ENCODE data around the gene TOP2B.

Gene TOP2B

GRCh38 chr3:25621087-25621486, 43.6 kb downstream of the TOP2B start:
- no peak overlapping the region for H3K27ac ChIP-seq
- no peak overlapping the region for H3K4me3 ChIP-seq
- no peaks in the 10 kb centered on the region for H3K4me1 ChIP-seq
- H3K36me3 ChIP-seq: peaks cover 92% of the 10 kb centered on the region
- TF ChIP-seq Cebpa-rat (IDR thresholded peaks at IDR 0.05): no peak
- no peak overlapping the region for H3K4me2 ChIP-seq
- no peak overlapping the region for H3K9ac ChIP-seq
- no peaks in the 10 kb centered on the region for H3K9me3 ChIP-seq
- peaks cover 100% of the 10 kb centered on the region for H4K20me1 ChIP-seq
- no peaks in the 10 kb centered on the region for H3K27me3 ChIP-seq

DNA sequence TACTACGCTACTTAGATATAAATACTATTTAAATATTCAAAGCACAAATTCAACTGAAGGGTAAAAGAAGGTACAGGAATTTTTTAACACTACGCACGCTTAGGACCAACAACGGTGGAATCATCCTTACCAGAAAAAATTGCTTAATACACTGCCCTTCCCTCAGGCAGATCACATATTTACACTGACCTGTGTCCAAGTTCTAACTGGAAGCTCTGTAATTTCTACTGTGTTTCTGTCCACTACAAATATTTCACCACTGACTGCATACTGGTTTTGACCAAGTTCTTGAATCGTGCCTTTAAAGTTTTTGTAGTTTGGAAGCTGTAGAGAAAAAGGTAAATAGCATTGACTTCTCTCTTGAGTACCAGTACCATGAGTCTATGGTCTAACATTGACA, 44.2 kb downstream of the TOP2B start:
- Histone ChIP-seq H3K4me1 (no peaks in the 10 kb centered on the region), H3K27ac (no peak overlapping the region), H3K36me3 (peaks cover 93% of the 10 kb centered on the region), H4K20me1 (peaks cover 100% of the 10 kb centered on the region), H3K27me3 (no peaks in the 10 kb centered on the region), H3K4me2 (no peak overlapping the region), H3K4me3 (no peak overlapping the region), H3K9ac (no peak overlapping the region), H3K9me3 (no peaks in the 10 kb centered on the region)
- TF ChIP-seq Cebpa-rat (IDR thresholded peaks at IDR 0.05): no peak

GRCh38 chr3:25619382-25619781, 45.3 kb downstream of the TOP2B start:
- Histone ChIP-seq H3K4me1 (no peaks in the 10 kb centered on the region), H3K27me3 (no peaks in the 10 kb centered on the region), H3K4me2 (no peak overlapping the region), H3K9me3 (no peaks in the 10 kb centered on the region), H3K9ac (no peak overlapping the region), H4K20me1 (peaks cover 100% of the 10 kb centered on the region), H3K4me3 (no peak overlapping the region), H3K27ac (no peak overlapping the region), H3K36me3 (peaks cover 89% of the 10 kb centered on the region)
- TF ChIP-seq Cebpa-rat (IDR thresholded peaks at IDR 0.05): no peak

GRCh38 chr3:25618028-25618427, 46.7 kb downstream of the TOP2B start:
- Histone ChIP-seq H3K9ac (no peak overlapping the region), H3K36me3 (peaks cover 89% of the 10 kb centered on the region), H3K27ac (no peak overlapping the region), H3K9me3 (no peaks in the 10 kb centered on the region), H4K20me1 (peaks cover 100% of the 10 kb centered on the region), H3K4me3 (no peak overlapping the region), H3K4me2 (no peak overlapping the region), H3K4me1 (no peaks in the 10 kb centered on the region), H3K27me3 (no peaks in the 10 kb centered on the region)
- TF ChIP-seq Cebpa-rat (IDR thresholded peaks at IDR 0.05): no peak

GRCh38 chr3:25611193-25611592, 53.5 kb downstream of the TOP2B start:
- Histone ChIP-seq H3K4me3 (no peak overlapping the region), H3K9me3 (no peaks in the 10 kb centered on the region), H3K27ac (no peak overlapping the region), H3K36me3 (peaks cover 94% of the 10 kb centered on the region), H3K27me3 (no peaks in the 10 kb centered on the region), H4K20me1 (peaks cover 100% of the 10 kb centered on the region), H3K4me2 (no peak overlapping the region), H3K9ac (no peak overlapping the region), H3K4me1 (no peaks in the 10 kb centered on the region)
- TF ChIP-seq Cebpa-rat (IDR thresholded peaks at IDR 0.05): no peak

DNA sequence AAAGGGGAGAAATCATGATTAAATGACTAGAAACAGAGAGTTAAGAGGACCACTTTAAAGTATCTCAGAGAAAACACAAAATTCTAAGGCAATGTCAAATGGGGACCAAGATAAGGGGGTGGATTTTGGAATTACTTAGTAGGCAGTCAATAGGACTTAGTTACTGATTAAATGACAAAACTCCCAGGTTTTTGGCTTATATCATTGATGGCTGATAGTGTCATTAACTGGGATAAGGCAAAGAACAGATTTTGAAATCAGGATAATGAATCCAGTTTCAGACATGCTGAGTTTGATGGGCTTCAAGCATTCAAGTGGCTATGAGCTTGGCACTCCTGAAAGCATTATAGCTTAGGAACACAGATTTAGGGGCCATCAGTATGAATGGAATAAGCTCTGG, 53.9 kb downstream of the TOP2B start:
- Histone ChIP-seq H3K27me3 (no peaks in the 10 kb centered on the region), H3K4me3 (no peak overlapping the region), H3K9ac (no peak overlapping the region), H3K4me1 (no peaks in the 10 kb centered on the region), H3K27ac (no peak overlapping the region), H3K9me3 (no peaks in the 10 kb centered on the region), H3K36me3 (peaks cover 95% of the 10 kb centered on the region), H3K4me2 (no peak overlapping the region), H4K20me1 (peaks cover 100% of the 10 kb centered on the region)
- no peak for TF ChIP-seq Cebpa-rat (IDR thresholded peaks at IDR 0.05)

- Histone ChIP-seq H3K36me3 (peaks cover 95% of the 10 kb centered on the region), H3K9ac (no peak overlapping the region)
- no peak for TF ChIP-seq Cebpa-rat (IDR thresholded peaks at IDR 0.05)
These were observed 54.5 kb downstream of the TOP2B start for GRCh38 chr3:25610167-25610566.

DNA sequence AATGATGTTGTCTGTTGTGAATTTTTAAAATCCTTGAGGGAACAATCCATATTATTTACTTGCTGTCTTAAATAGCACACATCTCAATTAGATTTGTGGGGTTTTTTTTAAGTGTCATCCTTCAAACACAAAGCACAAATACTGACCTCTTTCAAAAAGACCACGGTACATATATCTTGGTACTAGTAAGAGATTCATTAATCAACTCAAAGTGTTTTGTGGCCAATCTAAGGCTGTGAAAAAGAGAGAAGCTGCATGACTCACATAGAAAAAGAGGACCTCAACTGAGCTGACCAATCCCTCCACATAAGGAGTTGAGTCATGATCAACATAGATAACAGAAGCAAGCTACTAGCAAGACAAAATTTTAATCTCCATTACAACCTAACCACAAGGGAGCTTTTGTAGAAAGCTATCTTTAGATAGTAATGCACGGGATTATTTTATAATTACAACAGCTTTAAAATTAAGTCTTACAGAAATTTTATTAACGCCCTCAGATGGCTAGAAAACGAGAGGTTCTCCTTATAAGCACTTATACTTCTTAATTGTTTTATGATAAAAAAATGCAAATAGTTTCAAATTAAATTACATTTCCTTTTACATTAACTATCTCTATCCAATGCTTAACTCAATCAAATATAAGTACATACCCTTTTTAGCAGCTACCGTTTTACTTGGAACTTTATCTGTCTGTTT, 60.5 kb downstream of the TOP2B start:
- Histone ChIP-seq H3K27me3 (no peaks in the 10 kb centered on the region), H3K36me3 (peaks cover 98% of the 10 kb centered on the region), H3K9ac (no peak overlapping the region), H3K4me1 (no peaks in the 10 kb centered on the region), H3K9me3 (no peaks in the 10 kb centered on the region), H3K4me2 (no peak overlapping the region), H4K20me1 (peaks cover 100% of the 10 kb centered on the region), H3K4me3 (no peak overlapping the region), H3K27ac (no peak overlapping the region)
- TF ChIP-seq Cebpa-rat (IDR thresholded peaks at IDR 0.05): no peak

More at GRCh38 chr3:25610167-25610566, 54.5 kb downstream of the TOP2B start:
- H4K20me1 ChIP-seq: peaks cover 100% of the 10 kb centered on the region
- H3K4me3 ChIP-seq: no peak overlapping the region
- no peak overlapping the region for H3K4me2 ChIP-seq
- no peaks in the 10 kb centered on the region for H3K4me1 ChIP-seq
- H3K9me3 ChIP-seq: no peaks in the 10 kb centered on the region
- no peak overlapping the region for H3K27ac ChIP-seq
- no peaks in the 10 kb centered on the region for H3K27me3 ChIP-seq

GRCh38 chr3:25603703-25604102, 61.0 kb downstream of the TOP2B start:
- Histone ChIP-seq H3K4me3 (no peak overlapping the region), H3K9ac (no peak overlapping the region)

DNA sequence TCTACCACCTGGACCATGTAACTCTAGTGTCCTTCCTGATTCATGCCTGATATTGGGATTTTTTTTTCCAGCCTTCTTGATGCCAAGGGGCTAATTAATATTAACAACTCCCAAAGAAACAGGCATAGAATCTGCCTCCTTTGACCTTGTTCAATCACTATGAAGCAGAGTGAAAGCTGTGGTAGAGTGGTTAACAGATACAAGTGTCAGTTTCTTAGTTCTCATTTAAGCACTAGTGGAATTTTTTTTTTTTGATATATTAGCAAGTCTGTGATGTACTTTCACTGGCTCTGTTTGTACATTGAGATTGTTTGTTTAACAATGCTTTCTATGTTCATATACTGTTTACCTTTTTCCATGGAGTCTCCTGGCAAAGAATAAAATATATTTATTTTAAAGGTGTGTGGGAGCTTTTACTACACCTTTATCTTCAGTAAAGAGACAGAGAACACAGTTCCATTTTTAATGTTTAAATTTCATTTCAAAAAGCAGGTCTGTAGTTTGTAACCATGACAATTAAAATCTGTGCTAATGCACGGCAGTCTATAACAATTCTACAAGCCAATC, 67.1 kb downstream of the TOP2B start:
- H3K27me3 ChIP-seq: no peaks in the 10 kb centered on the region
- H3K36me3 ChIP-seq: peaks cover 69% of the 10 kb centered on the region
- H3K27ac ChIP-seq: no peak overlapping the region
- no peaks in the 10 kb centered on the region for H3K9me3 ChIP-seq
- no peak overlapping the region for H3K4me2 ChIP-seq
- no peak overlapping the region for H3K4me3 ChIP-seq
- no peaks in the 10 kb centered on the region for H3K4me1 ChIP-seq
- peaks cover 100% of the 10 kb centered on the region for H4K20me1 ChIP-seq
- H3K9ac ChIP-seq: no peak overlapping the region
- TF ChIP-seq Cebpa-rat (IDR thresholded peaks at IDR 0.05): no peak

More at GRCh38 chr3:25603703-25604102, 61.0 kb downstream of the TOP2B start:
- Histone ChIP-seq H4K20me1 (peaks cover 100% of the 10 kb centered on the region), H3K4me2 (no peak overlapping the region), H3K27me3 (no peaks in the 10 kb centered on the region), H3K36me3 (peaks cover 98% of the 10 kb centered on the region), H3K27ac (no peak overlapping the region), H3K4me1 (no peaks in the 10 kb centered on the region), H3K9me3 (no peaks in the 10 kb centered on the region)
- TF ChIP-seq Cebpa-rat (IDR thresholded peaks at IDR 0.05): no peak
